HG03045 (cell line): ENCODE measurements around the gene BBX.

Source experiments
- ATAC-seq: cut with Tn5 transposase; IDR thresholded peaks from one replicate; pipeline ENCODE4 v1.9.1; 2021; ENCODE audit warnings: mild to moderate bottlenecking, moderate library complexity; ENCODE audit not compliant: unreplicated experiment

BBX gene

GRCh38 chr3:107795514-107796094 is 272.8 kb downstream of the BBX start:
- ATAC-seq: no peak

DNA sequence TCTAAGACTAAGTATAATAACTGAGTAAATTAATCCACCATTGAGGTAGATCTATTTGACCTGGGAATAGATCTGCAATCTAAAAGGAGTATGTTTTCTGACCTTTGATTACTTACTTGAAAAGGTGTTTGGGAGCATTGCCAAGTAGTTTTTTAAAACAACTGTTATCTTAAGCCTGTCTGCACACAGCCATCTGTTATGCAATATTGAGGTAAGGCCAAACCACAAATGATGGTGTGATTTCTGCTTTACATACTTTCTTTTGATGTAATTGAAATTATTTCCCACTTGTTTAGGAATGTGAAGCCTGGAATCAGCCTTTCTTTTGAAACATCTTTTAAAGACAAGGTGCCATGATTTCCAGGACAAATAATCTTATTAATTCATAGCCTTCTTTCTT is 274.0 kb downstream of the BBX start:
- ATAC-seq: no peak

- no peak for ATAC-seq
Measured at GRCh38 chr3:107797586-107797985, 274.8 kb downstream of the BBX start.

GRCh38 chr3:107798381-107798780 is 275.6 kb downstream of the BBX start:
- ATAC-seq: no peak

DNA sequence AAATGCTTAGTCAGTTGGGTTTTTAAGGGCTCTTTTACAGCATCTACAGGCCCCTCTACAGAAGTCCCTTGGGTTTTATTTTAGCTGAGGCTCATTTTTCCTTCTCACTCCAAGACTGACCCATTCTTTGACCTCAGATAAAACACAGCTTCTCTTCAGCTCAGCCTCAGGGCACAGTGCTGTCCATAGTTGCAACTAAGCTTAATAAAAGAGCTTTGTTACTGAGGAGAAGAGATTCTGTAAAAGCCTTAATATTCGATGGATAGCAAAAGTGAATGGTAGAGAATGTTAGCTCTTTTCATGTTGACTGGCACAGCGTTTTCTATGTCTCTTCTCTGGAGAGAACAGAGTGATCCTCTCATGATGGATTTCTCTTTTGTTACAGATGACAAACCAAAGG is 277.9 kb downstream of the BBX start:
- ATAC-seq: no peak

DNA sequence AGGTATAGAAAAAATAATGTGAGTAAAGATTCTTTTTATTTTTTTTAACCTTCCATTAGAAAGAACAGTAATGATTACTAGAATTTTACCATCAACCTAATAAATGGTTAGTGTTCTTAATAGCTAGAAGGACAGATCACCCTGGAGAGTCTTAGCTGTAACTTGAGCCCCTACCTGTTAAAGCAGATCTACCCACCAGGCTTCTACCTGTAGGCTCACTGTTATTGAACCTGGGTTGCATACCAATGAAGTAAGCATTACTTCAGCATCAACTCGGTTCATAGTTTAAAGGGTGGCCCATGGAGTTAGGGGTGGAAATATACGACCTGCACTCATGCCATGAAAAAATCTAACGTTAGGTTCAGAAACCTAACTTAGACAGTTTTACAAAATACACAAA is 280.4 kb downstream of the BBX start:
- ATAC-seq: no peak

DNA sequence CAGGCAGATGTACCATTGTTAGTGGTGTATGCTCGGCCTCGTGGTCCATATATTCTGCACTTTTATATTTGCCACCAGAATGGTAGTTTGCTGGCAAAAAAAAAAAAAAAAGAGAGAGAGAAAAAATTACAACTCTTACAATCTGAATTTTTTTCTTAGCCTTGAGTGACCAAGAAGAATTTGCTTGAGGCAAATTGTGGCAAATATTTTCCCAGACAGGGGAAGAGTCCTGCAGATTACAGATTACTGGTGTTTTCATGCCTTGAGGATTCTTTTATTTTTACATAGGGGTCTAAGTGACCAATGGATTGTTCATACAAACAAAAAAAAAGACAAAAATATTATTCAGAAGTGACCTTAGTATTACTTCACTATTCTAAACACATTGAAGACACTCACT is 283.3 kb downstream of the BBX start:
- no peak for ATAC-seq

DNA sequence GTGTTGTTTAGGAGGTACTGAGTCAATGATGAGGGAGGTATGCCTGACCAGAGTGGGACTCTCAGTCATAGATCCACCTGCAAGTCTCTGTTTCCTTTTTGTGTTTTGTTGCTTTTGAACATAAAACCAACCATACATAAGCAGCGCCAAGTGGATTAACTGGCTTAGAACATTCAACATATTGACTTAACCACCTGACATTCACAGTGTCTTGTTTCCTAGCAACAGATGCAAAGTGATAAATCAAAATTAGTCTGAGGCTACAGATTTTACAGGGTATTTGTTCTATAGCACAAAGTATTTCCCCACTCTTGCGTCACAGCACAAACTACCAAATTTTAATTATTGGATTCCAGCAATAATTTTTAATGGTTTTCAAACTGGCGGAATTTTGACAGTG is 283.8 kb downstream of the BBX start:
- ATAC-seq: no peak

DNA sequence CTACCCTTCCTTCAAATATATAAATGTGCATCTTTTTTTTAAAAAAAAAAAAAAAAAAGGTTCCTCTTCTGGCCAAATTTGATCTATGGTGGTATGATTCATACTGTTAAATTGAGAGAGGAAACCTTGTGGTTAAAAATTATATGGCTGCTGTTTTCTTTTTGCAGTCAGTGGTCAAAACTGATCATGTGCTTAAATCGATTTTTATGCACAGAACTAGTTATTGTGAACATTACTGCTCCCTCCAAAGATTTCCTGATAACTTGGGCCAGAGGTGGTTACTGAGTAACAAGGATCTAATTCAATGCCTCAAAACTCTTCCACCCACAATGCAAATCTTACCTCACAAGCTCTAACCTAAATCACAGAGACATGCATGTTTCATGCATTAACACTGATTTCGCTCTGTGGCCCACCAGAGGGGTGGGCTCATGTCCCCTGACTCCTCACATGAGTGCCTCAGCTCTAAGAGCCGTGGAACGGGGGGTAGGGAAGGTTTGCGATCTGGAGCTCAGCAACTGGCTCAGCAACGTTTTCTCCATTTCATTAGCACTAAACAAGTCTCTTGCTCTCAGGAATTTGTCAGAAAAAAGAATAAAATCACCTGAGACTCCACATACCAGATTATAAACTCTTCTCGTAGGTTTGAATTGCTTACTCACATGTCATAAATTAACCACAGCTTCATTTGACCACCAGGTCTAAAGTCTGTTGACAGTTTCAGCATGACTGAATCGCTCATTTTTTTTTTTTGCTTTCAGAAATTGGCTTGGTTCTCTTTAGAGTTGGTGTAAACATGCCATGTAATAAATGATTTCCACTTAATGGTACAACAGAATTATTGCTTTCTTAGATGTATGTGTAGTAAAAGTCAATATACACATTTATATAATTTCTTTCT is 287.7 kb downstream of the BBX start:
- ATAC-seq: no peak

GRCh38 chr3:107813026-107813425 is 290.3 kb downstream of the BBX start:
- no peak for ATAC-seq

DNA sequence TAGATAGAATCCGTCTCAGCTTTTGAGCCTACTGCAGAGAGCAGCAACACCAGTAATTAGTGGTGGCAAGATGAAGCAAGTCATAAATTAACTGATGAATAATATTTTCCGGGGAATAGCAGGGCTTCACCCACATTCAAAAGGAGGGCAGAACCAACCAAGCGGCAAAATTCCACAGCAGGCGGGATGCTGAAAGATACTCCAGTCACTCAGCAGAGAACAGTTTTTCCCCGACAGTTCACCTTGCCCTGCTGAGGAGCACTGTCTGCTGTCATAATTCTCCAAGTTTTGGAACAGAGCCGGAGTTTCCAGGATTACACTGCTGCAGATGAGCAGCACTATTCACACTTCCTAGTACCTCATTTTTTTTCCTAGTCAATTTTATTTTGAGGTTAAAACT is 293.3 kb downstream of the BBX start:
- ATAC-seq: no peak

- no peak for ATAC-seq
Measured at GRCh38 chr3:107817076-107817475, 294.3 kb downstream of the BBX start.

GRCh38 chr3:107818025-107818424 is 295.3 kb downstream of the BBX start:
- ATAC-seq: no peak

- ATAC-seq: no peak
Measured at GRCh38 chr3:107819656-107820055, 296.9 kb downstream of the BBX start.

DNA sequence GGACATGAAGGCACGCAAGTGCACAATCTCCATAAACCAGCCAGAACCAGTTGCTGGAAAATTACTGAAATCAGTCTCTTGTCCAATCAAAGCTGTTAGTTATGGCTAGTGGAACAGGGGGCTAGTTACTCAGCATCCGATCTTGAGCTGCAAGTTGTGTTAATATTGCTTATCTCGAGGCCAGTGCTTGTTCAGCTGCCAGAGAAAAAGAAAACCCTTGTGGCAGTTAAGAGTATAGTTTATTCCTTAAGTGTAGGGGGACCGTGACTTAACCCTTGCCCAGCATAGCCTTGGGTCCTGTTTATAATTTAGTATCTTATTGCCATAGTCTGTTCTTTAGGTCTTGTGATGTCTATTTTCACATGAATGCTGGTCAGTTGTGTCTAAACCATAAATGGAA is 299.5 kb downstream of the BBX start:
- ATAC-seq: no peak

DNA sequence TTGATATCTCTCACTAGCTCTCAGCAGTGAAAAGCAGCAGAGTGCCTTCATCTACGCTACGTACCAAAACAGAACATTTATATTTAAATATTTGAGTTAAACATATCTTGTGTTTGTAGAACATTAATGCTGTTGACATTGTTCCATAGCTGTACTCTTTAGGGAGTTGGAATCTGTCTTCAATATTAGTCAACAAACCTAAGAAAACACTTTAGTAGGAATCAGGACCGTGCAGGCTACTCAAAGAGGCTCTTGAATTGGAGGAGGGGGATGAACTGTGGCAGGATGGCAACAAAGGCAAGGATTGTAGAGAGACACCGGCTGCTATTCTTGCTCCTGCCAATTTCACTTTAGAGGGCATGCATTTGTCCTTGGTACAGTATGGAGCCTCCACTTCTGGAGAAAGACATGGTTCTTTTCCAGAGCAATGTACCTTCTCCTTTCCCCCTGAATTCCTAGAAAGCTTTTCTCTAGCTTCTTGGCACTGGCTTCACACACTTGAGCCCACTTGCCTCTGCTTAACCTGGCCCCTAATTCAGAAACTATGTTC is 302.1 kb downstream of the BBX start:
- no peak for ATAC-seq

DNA sequence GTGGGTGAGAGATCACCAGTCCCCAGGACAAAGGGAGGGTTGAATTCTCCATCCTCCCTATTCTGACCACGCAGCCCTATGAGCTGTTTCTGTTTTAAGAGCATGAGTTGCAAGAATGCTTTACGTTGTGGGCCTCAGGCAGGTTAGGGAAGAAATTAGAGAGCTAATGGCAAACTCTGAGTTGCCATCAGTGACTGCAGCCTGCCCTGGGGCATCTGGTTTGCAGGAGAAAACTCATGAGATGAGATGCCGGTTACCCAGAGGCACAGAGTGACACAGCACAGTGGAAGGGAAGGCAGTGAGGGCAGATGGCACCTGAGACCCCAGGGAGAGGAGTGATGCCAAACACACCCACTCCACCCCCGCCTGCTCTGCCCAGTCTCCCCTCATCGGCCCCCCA is 302.8 kb downstream of the BBX start:
- no peak for ATAC-seq

DNA sequence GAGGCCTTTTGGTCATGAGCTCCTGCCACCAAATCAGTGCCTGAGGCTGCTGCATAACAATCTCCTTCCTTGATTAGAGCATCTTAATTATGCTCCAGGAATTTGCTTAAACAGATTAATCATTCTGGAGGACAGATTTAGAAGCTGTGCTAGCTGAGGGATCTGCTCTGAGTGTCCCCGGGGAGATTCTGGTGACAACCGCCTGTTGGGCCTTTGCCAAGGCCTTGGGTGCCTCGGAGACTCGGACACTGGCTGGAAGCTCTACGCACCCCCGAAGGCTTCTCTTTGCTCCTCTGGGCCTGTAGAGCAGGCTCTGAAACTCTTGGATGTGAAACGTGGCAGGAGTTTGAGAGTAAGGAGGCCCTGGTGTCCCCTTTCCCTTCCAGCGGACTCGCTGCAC is 304.0 kb downstream of the BBX start:
- no peak for ATAC-seq

- no peak for ATAC-seq
Measured at GRCh38 chr3:107829185-107829584, 306.4 kb downstream of the BBX start.

DNA sequence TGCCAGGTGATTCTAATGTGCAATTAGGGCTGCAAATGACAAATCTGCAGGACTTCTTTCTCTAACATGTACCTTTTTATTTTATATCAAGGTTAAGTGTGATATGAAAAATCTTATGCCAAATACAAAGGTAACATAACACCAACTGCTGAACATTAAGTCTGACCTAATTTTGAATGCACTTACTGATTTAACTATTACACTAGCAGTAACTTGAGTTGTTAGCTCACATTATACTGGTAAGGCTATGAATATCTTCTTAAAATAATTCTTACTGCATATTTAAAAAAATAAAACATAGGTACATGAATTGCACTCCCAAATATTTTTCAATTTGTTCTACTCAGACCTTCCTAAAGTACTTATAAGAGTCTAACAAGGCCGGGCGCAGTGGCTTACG is 308.8 kb downstream of the BBX start:
- no peak for ATAC-seq

DNA sequence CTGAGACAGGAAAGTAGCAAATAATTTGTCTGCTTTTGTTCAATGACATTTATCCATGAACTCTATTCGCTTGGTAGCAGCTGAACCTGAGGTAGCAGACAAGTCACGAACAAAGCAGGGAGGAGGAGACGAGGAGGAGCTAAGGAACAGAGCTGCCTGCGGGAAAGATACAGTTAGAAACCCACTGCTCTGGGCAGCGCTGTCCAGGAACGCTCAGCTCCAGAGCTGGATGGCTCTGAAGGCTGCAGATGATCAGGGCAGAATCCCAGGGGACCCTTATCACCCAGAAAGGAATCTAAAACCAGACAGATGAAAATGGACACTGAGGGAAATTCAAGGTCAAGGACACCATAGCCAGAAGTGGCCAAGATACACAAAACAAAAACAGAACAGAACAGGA is 310.3 kb downstream of the BBX start:
- no peak for ATAC-seq

DNA sequence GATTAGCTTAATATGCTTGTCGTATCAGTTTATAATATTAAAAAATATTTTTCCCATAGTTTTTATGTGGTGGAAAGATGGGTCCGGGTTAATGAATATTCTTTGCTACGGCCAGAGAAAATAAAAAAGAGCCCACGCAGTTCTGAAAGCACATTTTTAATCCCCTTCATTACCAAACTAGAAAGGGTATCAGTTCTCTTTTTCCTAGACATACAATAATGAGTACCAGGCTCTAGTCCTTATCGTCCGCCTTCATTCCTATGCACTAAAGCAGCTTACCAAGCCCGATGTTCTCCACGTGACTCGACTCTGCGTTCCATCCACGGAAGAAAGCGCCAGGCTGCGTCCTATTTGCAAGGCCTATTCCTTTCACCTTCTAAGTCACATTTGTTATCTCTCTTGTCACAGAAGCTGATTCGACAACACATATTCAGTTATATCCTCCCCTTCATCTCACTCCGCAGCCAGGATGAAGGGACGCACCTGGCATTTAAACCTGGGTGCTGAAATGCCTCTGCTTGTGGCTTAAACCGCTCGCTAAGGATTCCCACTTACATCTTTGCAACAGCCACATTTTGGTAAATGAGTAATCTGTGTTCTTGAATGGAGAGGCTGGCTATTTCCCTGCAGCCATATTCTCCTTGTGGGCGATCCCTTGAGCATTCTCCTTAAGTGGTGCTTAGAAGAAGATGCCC is 311.1 kb downstream of the BBX start:
- ATAC-seq: no peak
